Retinal pigment epithelial cell (primary cell): Measurements from ENCODE around the gene MMADHC.

Experiments used
- DNase-seq: peaks from one replicate; pipeline ENCODE4 v3.0.0-alpha.2; 2010; ENCODE audit warnings: low read depth
- H3K4me3 ChIP-seq: 2 replicates; pipeline ENCODE4 v1.5.1; 2011; ENCODE audit warnings: mild to moderate bottlenecking, low read length, control low read depth, moderate library complexity
- TF ChIP-seq, protein P1 (sequence below): conservative IDR thresholded peaks from 2 replicates; pipeline ENCODE4 v1.5.1; 2011; ENCODE audit warnings: low read depth, low read length, control low read depth, inconsistent platforms

Gene MMADHC

DNA sequence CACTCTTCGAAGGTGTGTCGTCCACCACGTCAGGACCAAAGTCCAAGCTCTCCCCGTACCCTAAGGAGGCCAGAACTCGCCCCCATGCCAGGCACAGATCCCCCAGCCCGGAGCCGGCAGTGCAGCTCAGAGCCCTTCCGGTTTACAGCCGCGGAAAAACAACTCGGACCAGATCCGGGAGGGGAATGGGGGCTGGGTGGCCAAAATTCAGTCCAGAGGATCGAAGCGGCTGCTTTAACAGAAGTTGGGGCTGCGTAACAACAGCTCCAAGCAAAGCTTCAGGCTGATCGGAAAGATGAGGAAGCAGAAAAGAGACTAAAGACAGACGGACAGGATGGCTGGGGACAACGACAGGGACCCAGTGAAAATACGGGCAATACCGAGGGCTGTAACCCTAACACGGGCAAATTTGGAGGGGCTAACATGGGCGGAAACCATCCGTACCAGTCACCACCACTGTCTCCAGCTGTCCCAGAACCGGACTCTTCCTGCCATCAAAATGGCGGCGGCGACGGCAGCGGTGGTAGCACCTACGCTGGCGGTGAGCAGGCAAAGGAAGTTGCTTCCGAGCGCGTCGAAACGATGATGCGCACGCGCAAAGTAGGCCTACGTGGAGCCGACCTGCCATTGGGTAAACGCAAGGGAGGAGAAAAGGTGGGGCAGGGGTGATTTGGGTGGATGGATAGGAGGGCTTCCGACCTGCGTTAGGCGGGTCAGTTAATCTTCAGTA is at the start of gene MMADHC:
Gene MMADHC, minus strand, starts transcription at position 556 of the 730 bp plus-strand sequence. CDS start 678 bp downstream, outside the sequence.
- TF ChIP-seq, protein P1, sequence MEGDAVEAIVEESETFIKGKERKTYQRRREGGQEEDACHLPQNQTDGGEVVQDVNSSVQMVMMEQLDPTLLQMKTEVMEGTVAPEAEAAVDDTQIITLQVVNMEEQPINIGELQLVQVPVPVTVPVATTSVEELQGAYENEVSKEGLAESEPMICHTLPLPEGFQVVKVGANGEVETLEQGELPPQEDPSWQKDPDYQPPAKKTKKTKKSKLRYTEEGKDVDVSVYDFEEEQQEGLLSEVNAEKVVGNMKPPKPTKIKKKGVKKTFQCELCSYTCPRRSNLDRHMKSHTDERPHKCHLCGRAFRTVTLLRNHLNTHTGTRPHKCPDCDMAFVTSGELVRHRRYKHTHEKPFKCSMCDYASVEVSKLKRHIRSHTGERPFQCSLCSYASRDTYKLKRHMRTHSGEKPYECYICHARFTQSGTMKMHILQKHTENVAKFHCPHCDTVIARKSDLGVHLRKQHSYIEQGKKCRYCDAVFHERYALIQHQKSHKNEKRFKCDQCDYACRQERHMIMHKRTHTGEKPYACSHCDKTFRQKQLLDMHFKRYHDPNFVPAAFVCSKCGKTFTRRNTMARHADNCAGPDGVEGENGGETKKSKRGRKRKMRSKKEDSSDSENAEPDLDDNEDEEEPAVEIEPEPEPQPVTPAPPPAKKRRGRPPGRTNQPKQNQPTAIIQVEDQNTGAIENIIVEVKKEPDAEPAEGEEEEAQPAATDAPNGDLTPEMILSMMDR: no peak
- DNase-seq: peak; percentile 88
- H3K4me3 ChIP-seq: peak within 1 kb of the TSS; percentile 100

DNA sequence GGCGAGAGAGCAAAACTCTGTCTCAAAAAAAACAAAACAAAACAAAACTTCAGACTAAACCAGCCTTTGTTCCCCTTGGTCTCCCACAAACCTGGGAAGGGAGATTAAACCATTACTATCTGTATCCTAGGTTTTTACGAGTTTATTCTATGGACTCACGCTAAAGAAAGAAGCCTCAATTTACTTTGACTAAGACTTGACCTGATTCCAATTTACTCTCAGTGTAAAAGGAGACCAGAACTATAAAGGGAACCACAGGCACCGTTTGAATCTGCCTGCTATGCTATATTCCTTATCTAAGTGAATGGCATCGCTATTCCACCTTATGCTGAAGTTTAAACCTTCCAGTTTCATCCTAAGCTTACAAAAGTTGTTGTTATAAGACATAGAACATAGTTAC is 46.5 kb upstream of the MMADHC start:
- TF ChIP-seq, protein P1: no peak
- H3K4me3 ChIP-seq: no peak overlapping the region
- no peak for DNase-seq

DNA sequence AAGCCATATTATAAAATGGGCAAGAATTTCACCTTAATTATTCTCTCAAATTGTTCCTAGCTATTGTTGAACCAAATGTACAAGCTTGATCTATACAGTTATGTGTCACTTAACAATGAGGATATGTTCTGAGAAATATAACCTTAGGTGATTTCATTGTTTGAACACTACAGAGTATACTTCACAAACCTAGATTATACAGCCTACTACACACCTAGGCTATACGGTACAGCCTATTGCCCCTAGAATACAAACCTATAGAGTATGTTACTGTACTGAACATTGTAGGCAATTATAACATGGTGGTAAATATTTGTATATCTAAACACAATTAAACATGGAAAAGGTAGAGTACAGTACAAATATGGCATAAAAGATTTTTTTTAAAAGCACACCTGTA is 42.9 kb upstream of the MMADHC start:
- no peak for DNase-seq
- no peak overlapping the region for H3K4me3 ChIP-seq
- TF ChIP-seq, protein P1: no peak

DNA sequence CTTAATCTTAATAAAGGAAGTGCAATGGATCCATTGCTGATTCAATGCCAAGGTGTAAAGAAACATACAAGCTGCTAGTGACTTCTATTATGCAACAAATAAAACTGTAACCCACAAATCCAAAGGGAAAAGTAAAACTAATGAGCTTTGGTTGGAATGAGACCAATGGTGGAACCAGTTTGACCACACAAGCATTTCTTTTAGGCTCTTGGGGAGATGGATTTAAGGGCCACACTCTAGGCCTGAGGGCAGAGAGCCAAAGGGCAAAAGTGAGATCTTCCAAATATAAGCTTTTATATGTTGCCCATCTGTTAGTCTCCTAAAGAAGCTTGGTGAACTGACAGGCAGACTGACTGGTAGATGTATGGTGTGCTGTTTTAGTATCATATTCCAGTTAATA is 41.5 kb upstream of the MMADHC start:
- H3K4me3 ChIP-seq: no peak overlapping the region
- no peak for DNase-seq
- TF ChIP-seq, protein P1: no peak

DNA sequence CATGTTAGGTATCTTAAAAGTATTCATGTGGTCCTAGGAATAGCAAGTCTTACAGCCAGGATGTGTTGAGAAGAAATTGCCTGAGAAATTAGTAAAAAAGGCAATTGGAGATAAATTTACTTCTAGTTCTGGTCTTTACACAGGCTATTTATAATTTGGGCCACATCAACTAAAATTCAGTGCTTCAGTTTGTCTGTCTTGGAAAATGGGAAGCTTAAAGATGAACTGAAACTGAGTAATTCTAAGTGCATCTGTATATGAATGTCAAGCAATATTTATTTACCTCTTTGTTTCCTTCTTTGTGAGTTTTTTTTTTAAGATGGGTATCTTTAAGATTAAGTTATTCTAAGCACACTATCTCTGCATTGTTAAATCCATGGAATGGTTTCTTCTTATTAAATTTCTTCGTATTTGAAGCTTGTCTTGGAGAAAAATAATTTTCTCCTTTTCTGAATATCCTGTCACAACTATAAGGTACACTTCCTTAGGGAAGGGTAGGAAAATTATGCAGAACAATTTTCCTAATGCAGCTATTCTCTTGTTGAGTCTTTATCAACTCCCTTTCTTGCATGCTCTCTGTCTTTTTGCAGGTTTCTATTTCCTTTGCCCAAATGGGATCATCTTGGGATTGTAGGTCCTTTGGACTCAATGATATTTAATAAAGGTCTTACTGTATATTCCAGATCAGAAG is 39.7 kb upstream of the MMADHC start:
- TF ChIP-seq, protein P1: no peak
- no peak for DNase-seq
- H3K4me3 ChIP-seq: no peak overlapping the region

DNA sequence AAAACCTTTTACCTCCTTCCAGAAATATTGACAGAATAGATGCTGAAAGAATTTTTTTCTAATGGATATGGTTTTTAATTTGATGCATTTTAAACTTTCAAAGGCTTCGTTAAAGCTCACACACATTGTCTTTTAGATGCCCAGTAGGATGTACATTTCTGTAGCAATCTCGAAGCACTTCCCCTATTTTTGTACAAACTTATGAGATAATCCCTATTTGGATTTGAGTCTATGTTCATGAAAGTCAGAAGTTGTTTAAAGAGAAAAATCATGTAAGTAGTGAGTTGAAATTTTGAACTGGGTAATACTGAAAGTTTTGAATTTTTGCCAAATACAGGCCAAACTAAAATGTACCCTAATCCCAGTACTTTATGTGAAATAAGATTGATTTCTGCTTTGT is 38.1 kb upstream of the MMADHC start:
- H3K4me3 ChIP-seq: no peak overlapping the region
- TF ChIP-seq, protein P1: no peak
- no peak for DNase-seq

DNA sequence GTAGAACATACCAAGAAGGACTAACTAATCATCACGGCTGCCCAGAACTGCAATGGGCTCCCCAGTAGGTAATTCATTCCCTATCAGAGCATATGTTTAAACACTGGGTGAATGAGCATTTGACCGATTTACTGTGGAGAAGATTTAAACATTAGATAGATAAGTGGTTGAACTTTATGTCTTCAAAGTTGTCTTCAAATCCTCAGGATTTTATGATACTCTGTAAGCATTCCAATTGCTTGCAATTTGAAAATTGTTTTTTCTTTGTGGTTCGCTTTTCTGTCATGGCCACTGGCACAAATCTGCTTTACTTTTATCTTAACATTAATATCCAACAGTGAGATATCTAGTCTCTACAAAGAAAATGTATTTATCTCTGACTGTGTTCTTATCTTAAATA is 37.7 kb upstream of the MMADHC start:
- DNase-seq: no peak
- TF ChIP-seq, protein P1: no peak
- H3K4me3 ChIP-seq: no peak overlapping the region
